ENCODE results near the gene SNRNP35.
"Not testable (repeated sequence)": the region's sequence is repeated elsewhere in the genome, so short reads cannot be mapped to it uniquely, and the experiment has no call there.

Gene SNRNP35

DNA sequence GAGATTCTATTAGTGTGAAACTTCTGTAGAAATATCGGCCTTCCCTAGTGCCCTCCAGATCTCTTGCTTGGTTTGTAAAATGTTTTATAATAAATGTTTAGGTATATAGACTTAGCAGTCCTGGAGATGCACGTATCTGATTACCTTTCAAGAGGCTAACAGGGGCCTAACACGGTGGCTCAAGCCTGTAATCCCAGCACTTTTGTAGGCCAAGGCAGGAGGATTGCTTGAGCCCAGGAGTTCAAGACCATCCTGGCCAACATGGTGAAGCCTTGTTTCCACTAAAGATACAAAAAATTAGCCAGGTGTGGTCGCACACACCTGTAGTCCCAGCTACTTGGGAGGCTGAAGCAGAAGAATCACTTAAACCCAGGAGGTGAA is 11.6 kb upstream of the SNRNP35 start:
- in situ Hi-C loops (cut with MboI; ENCODE audit: low sequenced_read_pairs): no loop called here

DNA sequence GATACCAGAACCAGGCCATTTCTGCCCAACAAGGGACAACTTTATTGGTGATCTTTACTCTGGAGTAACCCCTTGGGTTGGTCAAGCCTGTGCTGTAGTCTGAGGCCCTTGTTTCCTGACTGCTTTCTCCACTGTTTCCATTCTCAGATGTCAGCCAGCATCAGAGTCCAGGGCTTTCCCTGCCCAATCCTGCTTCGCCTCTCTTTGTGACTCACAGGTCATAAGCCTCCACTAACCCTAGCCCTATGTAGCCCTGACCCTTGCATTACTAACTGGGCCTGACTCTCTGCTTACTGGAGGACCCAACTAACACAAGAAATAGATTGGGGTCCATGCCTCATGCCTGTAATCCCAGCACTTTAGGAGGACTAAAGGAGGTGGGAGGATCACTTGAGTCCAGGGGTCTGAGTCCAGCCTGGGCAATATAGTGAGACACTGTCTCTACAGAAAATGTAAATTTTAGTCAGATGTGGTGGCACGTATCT is 8.6 kb upstream of the SNRNP35 start:
- in situ Hi-C loops (cut with MboI; ENCODE audit: low sequenced_read_pairs): no loop called here

DNA sequence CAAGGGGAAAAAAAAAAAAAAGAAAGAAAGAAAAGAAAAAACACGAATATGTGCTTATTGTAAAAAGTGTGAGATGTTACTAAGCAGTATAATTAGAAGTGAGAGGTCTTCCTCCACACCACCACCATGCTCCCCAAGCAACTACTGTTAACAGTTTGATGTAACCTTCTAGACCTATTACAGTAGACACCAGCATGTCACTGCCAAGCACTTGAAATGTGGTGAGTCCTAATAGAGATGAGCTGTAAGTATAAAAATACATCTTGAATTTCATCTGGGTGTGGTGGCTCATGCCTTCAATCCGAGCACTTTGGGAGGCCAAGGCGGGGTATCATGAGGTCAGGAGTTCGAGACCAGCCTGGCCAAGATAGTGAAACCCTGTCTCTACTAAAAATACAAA is 8.1 kb upstream of the SNRNP35 start:
- in situ Hi-C loops (cut with MboI; ENCODE audit: low sequenced_read_pairs): no loop called here

- in situ Hi-C loops (cut with MboI; ENCODE audit: low sequenced_read_pairs): no loop called here
Measured at GRCh38 chr12:123450636-123451035, 7.3 kb upstream of the SNRNP35 start.

GRCh38 chr12:123452276-123452550 is 5.7 kb upstream of the SNRNP35 start:
- in situ Hi-C loops (cut with MboI; ENCODE audit: low sequenced_read_pairs): not testable (repeated sequence)

GRCh38 chr12:123453165-123453564 is 4.8 kb upstream of the SNRNP35 start:
- in situ Hi-C loops (cut with MboI; ENCODE audit: low sequenced_read_pairs): no loop called here

- in situ Hi-C loops (cut with MboI; ENCODE audit: low sequenced_read_pairs): not testable (repeated sequence)
Measured at GRCh38 chr12:123463174-123463573, 5.2 kb downstream of the SNRNP35 start.

DNA sequence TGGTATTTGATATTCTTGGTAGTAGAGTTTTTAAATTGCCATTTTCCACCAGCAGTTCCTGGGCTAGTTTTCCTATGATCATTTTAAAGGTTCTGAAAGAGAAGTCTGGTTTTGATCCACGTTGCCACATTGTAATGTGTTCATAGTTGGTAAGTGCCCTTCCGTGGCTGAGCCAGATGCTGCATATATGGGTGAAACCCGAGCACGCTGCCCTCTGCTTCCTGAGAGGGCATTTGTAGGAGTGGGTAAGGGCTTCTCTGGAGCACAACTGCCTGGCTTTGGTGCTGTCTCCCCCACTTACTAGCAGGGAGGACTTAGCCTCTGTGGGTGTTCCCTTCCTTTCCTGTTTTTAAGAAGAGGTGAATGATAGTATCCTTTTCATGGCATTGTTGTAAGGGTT is 7.1 kb downstream of the SNRNP35 start:
- in situ Hi-C loops (cut with MboI; ENCODE audit: low sequenced_read_pairs): no loop called here

GRCh38 chr12:123468786-123469185 is 10.8 kb downstream of the SNRNP35 start:
- in situ Hi-C loops (cut with MboI; ENCODE audit: low sequenced_read_pairs): no loop called here

DNA sequence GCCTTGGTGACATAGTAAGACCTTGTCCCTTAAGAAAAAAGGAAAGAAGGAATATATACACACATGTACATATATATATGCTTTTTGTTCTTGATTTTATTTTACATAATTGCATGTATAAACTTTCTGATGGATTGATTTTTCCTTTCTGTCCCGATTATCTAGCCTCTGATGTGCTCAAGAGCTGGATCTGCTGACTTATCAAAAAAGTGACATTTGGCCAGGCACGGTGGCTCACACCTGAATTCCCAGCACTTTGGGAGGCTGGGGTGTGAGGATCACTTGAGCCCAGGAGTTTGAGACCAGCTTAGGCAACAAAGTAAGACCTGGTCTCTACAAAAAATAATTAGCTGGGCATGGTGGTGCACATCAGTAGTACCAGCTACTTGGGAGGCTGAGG is 12.0 kb downstream of the SNRNP35 start:
- in situ Hi-C loops (cut with MboI; ENCODE audit: low sequenced_read_pairs): no loop called here

- in situ Hi-C loops (cut with MboI; ENCODE audit: low sequenced_read_pairs): no loop called here
Measured at GRCh38 chr12:123471374-123472068, 13.6 kb downstream of the SNRNP35 start.

DNA sequence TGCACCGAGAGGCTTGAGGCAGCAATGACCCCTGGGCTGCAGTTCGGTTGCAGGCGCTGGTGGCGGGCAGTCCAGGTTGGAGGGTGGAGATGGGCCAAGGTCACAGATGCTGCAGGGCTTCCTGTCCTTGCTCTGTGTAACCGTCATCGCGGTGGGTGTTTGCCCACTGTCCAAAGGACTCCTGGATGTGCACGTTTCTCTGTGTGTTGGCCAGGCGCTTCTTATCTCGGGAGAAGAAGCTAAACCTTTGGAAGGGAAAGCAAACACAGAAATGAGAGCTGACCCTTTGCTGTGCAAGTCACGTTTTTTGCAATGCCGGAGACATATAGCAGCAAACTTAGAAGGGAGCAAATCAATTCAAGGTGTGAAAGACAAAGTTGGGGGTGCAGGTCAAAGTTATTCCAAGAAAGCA is 14.5 kb downstream of the SNRNP35 start:
- in situ Hi-C loops (cut with MboI; ENCODE audit: low sequenced_read_pairs): no loop called here

DNA sequence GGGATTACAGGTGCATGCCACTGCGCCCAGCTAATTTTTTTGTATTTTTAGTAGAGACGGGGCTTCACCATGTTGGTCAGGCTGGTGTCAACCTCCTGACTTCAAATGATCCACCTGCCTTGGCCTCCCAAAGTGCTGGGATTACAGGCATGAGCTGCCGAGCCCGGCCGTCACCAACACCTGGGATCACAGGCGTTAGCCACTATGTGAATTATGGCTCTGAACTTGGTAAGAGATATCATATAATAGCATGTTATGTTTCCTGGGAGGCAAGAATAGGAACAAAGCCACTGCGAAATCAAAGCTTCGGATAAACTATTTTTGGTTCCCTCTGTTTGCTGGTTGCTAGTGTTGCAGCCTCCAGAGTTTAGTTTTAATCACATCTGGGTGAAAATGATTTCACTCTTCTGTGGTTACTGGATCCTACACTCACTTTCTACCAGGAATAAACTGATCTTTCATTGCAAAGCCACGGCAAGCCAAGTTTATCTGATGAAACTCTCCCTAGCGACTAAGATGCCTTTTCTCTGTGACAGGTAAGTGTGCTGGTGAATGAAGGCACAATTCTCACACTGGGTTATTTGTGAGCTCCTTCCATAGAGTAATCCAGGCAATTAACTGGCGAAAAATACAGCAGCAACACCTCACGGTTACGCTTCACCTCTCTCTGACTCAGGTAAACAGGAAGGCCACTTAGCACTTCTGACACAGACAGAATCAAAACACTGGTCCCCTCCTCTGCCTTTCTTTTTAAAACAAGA is 16.7 kb downstream of the SNRNP35 start:
- in situ Hi-C loops (cut with MboI; ENCODE audit: low sequenced_read_pairs): no loop called here

DNA sequence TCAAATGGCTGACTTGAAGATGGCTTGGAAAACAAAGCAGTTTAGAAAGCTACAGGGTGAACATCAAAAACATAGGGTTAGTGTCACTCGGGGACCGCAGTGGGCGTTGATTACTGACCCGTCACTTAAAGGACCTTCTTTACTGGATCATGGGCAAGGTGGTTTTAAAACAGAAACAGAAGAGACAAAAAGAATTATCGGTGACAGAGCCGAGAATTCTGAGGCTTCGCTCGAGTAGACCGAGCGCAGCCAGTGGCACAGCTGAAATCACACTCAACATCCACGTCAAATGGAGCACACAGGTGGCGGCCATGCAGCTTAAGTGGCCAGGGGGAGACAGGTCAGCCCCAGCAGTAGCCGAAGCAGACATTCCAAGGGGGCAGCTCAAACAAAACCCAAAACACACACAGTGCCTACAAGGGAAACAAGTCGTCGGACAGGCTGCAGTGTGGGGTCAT is 17.3 kb downstream of the SNRNP35 start:
- in situ Hi-C loops (cut with MboI; ENCODE audit: low sequenced_read_pairs): no loop called here

GRCh38 chr12:123478069-123478468 is 20.1 kb downstream of the SNRNP35 start:
- in situ Hi-C loops (cut with MboI; ENCODE audit: low sequenced_read_pairs): no loop called here

DNA sequence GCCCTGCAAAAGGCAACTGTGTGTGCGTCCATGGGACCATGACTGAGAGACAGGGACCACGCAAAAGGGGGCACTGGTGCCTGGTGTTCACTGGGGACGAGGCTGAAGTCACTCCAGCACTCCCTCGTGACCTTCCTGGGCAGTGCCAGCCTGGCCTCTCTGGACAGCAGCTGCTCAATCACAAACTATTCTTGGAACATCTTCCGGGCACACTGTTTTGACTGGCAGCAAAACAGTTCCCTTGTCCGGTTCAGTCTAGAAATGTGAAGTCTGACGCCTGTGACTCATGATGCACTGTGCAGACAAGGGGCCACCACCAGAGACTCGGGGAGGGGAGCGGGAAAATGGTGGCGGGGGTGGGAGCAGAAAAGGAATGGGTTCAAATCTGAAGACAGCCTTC is 20.8 kb downstream of the SNRNP35 start:
- in situ Hi-C loops (cut with MboI; ENCODE audit: low sequenced_read_pairs): no loop called here

DNA sequence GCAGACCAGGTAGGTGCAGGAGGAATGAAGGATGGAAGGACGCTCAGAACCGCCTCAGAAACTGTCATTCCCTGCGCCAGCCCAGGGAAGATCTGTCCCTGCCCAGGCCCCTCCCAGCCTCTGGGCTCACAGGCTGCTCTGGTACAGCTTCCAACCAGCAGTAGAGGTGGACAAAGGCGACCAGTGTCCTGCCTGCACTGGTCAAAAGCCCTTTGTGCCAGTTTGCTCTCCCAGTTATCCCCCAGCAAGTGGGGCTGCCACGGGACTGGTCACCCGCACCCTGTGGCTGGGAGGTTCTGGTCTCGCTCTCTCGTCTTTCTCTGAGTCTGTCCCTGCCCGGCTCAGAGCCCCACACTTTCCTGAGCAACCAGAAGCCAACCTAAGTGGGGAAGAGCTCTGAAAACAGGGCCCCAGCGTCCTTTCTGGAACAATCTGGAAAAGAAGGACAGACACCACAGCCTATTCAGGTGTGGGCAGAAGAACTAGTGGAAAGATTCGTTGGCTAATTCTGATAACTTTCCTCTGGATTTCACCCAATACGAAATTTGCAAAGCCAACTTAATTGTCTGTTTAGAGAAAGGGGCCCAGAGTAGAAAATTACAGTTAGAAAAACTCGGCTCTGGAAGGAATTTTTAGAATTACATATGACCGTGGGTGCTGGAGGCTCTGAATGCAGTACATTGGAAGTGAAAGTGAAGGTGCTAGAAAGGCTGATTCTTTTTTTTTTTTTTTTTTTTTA is 21.7 kb downstream of the SNRNP35 start:
- in situ Hi-C loops (cut with MboI; ENCODE audit: low sequenced_read_pairs): no loop called here

- in situ Hi-C loops (cut with MboI; ENCODE audit: low sequenced_read_pairs): not testable (repeated sequence)
Measured at GRCh38 chr12:123481251-123481650, 23.3 kb downstream of the SNRNP35 start.

DNA sequence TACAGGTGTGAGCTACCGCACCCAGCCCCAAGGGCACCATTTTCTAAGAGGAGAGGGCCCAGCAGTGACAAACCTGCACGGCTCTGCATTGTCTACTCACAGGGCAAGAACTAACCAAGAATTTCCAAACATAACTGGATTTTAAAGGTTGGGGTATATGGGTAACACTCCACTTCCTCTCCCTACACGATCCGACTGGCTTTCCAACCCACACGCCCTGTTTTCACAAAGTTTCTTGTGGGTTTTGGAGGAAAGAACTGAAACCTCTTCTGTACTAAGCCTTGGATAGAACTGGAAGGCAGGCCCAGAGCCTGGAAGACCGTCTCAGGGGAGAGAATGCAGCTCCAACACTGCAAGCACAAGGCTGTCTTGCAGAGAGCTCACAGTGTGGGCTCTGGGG is 24.9 kb downstream of the SNRNP35 start:
- in situ Hi-C loops (cut with MboI; ENCODE audit: low sequenced_read_pairs): no loop called here

DNA sequence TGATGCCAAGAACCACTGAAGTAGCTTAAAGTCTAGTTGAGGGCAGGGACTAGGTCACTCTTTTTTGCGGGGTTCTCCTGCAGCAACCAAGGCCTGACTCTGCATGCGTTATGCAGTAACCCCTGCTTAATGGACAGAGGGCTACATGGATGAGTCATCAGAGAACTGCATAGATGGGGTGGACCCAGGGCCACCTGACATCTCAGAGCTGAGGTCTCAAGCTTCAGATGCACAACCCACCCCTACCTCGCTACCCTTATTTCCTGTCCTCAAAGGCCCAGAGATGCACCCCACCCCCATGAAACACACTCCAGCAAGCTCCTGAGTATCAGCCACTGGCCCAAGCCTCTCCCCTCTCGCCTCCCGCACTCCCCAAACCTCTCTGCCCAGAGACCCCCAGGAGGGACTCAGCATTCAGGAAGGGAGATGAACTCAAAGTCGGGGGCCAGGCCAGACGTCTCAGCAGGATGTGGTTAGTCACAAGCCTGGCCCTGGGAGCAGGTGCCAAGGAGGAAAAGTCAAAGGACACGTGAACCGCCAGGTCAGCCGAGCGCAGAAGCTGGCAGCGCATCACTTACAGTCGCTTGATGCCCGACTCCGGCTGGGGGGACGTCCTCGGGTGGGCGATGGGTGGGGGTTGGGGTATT is 25.8 kb downstream of the SNRNP35 start:
- in situ Hi-C loops (cut with MboI; ENCODE audit: low sequenced_read_pairs): no loop called here

DNA sequence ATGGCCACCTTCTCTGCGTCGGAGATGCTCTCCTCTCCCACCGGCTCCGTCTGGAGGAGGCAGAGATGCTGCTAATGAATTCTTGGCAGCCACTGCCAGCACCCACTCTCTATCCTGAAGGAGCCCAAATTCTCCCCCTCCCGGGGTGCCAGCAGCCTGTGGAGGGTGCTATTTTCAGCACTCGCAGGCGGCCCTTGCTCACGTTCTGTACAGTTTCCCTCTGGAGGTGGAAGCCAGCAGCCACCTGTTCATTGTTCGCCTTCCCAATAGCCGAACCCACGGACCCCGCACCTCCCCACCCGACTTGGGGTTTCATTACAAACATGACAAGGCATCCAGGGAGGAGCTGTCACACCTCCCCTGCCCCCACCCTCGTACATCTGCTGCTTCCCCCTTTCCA is 27.8 kb downstream of the SNRNP35 start:
- in situ Hi-C loops (cut with MboI; ENCODE audit: low sequenced_read_pairs): no loop called here
